Middle frontal gyrus (tissue), 1 donor: ENCODE data around the gene IQCF2.
"Not testable (repeated sequence)": the region's sequence is repeated elsewhere in the genome, so short reads cannot be mapped to it uniquely, and the experiment has no call there.

Experiments
- DNase-seq: peaks from one replicate; pipeline ENCODE4 v3.0.0-alpha.2; 2015; ENCODE audit warnings: low spot score; ENCODE audit errors: extremely low spot score

IQCF2 gene

DNA sequence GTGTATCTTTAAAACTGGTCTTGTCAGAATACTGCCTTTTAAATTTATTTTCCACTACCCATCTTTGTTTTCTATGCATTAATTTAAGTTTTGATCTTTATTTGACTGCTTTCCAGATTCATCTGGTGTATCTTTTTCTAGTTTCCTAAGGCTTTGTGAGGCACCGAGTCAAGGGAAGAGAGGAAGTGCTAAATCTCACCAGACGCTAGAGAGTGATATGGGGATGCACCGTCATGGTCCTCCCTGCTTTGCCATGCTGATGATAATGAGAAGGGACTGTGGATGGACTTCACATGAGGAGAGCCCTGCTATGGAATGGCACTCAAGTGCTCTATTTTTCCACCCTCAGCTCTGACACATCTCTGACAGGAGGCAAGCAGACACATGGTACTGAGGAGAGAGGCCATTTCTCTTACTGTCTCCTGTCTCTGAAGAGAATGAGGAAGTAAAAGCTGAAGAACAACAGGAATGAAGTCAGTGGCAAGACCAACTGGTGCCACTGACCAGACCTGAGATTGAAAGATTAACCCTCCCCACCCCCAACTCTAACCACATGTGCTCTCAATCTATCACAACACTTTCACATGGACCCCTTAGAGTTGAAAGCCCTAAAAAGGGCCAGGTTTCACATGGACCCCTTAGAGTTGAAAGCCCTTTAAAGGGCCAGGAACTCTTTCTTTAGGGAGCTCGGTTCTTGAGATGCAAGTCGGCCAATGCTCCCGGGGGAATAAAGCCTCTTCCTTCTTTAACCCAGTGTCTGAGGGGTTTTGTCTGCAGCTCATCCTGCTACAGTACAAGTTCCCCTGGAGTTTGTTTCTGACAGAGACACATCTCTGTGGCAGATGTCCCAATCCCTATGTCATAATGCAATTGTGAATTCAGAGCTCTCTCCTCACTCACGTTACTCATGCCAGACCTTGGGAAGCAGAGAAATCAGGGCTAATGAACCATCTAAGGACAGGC is at the start of gene IQCF2:
Gene IQCF2, plus strand, starts transcription at position 913 of the 963 bp plus-strand sequence. CDS start 52 bp downstream, outside the sequence.
- DNase-seq: no peak

DNA sequence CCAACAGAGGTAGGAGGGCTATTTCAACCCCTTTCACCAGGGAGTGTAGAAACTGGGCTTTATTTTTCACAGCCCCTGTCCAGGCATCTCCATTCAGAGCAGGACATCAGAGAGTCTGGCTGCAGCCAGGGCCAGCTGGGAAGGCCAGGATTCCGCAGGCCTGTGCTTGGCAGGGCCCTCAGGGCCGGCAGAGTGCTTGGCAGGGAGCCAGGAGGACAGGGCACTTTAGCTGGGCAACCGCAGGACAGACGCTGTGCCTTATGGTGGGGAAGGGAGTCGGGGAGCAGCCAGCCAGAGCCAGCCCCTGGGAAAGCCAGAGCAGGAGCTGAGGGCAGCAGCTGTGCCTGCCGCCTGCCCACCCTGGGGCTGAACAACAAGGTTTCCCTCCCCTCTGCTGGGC is 47.9 kb upstream of the IQCF2 start:
- DNase-seq: no peak

DNA sequence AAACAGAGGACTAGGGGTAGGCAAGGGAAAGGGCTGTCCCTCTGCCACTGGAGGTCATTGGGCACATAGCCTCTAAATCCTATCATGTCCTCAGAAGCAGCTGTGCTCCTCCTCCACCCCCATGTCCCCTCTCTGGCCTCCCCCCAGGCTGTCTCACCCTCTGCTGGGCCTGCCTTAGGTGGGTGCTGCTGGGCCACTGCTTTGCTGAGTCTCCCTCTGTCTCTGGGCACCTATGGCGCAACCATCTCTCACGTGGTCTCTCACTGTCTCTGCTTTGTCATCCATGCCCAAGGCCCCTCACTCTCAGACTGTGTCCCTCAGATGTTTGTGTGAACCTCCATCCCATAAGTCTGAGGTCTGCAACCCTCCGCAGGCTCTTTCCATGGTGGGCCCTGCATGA is 47.4 kb upstream of the IQCF2 start:
- DNase-seq: no peak

- DNase-seq: no peak
Observed at GRCh38 chr3:51815614-51816013, 45.8 kb upstream of the IQCF2 start.

DNA sequence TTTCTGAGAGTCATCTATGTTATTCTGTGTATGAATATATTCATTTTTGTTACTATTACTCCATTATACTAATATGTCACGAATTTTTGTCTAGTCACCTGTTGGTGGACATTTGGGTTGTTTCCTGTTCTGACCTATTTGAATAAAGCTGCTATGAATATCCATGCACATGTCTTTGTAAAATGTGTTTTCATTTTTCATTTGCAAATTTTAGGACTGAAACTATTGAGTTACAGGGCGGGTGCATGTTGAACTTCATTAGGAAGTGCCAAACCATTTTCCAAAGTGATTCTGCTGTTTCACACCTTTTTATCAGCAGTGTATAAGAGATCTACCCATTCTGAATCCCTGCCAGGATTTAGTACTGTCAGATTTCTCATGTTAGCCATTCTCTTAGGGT is 44.7 kb upstream of the IQCF2 start:
- no peak for DNase-seq

DNA sequence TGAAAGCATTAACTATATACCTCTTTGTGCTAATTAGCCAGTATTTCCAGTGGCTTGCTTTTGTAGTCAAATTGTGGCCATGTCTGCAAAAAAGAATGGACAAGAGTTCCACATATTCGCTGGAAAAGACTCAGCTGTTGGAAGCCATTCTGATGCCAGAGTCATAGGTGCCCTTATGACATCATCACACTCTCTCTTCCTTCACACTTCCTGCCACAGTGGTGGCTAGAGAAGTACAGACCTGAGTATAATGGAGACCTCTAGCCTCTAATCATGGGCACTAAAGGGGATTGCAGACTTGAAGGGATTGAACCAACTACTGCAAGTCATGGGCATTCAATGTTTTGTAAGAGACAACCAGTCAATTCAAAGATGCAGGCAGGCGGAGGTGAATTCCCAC is 44.0 kb upstream of the IQCF2 start:
- no peak for DNase-seq

- DNase-seq: no peak
Observed at GRCh38 chr3:51819151-51819550, 42.3 kb upstream of the IQCF2 start.

DNA sequence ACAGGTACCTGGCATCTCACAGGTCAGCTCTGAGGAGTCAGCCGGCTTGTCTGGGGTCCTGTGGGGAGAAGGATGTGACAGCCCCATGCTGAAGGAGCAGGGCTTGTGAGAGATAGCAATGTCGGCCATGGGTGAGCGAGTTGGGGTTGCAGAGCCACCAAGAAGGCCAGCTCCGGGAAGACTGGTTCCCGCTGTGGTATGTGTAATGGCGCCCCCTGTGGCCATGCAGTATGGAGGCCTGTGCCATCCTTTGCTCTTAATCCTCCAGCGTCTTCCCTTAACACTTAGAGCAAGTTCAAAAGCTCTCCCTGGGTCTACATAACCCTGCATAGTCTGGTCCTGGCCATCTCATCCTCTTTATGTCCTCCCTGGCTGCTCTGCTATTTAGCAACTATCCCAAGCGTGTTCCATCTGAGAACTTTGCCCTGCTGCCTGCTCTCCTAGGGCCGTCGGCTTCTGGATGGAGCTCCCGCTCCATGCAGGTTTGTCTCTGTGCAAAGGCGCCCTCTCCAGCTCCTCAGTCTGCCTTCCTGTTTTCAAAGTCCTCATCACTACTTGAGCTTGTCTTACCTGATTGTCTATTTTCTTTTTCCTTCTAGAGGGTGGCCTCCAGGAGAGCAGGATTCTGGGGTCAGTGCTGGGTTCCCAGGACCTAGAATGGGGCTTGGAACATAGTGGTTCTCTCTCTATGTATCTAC is 41.6 kb upstream of the IQCF2 start:
- no peak for DNase-seq

- no peak for DNase-seq
Observed at GRCh38 chr3:51828297-51828696, 33.1 kb upstream of the IQCF2 start.

- DNase-seq: no peak
Observed at GRCh38 chr3:51830345-51830744, 31.1 kb upstream of the IQCF2 start.

GRCh38 chr3:51830836-51831385 is 30.5 kb upstream of the IQCF2 start:
- DNase-seq: no peak

GRCh38 chr3:51836606-51837005 is 24.8 kb upstream of the IQCF2 start:
- no peak for DNase-seq

DNA sequence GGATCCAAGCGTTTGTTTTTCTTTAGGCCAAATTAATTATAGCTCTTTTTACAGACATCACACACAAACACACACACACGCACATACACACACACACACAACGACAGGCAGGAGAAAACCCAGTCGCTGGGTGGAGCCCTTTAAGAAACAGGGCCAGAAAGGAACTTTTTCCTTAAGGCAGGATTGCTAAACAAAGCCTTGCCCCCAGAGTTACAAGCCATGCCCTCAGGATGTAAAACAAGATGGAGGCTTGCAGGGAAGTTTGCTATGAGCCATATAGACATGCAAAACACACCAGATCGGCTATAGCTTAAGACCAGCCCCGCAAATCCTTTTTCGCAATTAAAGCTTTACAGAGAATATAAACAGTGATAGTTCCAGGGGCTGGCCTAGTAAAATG is 16.3 kb upstream of the IQCF2 start:
- DNase-seq: no peak

- not testable (repeated sequence) for DNase-seq
Observed at GRCh38 chr3:51855411-51855810, 6.0 kb upstream of the IQCF2 start.

DNA sequence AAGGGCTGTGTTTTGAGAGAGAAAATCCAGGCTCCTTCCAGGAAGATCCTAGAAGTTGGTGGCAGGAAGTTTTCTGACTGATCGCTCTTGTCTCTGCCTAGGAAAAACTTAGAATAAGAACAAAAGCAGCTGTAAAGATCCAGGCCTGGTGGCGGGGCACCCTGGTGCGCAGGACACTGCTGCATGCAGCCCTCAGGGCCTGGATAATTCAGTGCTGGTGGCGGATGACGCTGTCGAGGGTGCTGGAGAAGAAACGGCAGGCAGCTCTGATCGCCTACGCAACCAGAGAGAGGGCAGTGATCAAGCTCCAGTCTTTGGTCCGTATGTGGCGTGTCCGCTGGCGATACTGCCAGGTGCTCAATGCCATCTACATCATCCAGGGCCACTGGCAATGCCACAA is 1.5 kb downstream of the IQCF2 start:
- no peak for DNase-seq

DNA sequence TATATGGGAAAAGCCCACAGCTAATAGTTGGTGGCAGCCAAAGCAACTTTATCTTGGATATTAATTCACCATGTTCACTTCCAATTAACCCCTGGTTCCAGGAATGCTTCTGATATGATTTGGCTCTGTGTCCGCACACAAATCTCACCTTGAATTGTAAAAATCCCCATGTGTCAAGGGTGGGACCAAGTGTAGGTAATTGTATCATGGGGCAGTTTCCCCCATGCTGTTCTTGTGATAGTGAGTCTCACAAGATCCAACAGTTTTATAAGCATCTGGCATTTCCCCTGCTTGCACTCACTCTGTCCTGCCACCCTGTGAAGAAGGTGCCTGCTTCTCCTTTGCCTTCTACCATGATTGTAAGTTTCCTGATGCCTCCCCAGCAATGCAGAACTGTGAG is 7.5 kb downstream of the IQCF2 start:
- not testable (repeated sequence) for DNase-seq

DNA sequence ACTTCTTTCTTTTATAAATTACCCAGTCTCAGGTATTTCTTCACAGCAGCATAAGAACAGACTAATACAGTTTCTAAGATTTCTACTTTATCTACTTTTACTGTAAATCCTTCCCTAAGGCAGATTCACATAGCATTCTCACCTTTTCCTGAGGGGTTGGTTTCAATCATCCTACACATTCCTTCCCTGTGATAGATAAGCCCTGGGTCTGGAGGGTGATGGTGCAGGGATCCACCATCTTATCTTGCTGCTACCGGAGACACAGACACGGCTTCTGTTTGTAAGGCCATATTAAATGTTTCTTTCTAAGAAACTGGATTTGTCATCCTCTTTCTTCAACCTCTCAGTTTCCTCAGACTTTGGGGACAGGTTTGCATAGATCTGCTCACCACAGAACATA is 7.9 kb downstream of the IQCF2 start:
- no peak for DNase-seq

- no peak for DNase-seq
Observed at GRCh38 chr3:51873253-51873766, 11.9 kb downstream of the IQCF2 start.

DNA sequence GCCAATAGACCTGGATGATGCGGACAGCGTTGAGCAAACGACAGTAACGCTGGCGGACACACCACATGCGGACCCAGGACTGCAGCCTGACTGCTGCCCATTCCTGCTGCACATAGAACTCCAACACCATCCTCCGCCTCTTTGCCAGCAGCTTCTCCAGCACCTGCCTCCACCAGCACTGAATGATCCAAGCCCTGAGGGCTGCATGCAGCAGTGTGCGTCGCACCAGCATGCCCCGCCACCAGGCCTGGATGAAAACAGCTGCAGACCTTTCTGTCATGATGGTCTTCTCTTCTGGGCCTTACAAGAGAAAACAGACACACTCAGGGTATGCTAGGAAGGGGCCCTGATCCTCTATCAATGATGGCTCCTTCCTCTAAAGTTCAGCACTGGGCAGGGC is 12.5 kb downstream of the IQCF2 start:
- DNase-seq: no peak

- DNase-seq: no peak
Observed at GRCh38 chr3:51874411-51874810, 13.0 kb downstream of the IQCF2 start.

DNA sequence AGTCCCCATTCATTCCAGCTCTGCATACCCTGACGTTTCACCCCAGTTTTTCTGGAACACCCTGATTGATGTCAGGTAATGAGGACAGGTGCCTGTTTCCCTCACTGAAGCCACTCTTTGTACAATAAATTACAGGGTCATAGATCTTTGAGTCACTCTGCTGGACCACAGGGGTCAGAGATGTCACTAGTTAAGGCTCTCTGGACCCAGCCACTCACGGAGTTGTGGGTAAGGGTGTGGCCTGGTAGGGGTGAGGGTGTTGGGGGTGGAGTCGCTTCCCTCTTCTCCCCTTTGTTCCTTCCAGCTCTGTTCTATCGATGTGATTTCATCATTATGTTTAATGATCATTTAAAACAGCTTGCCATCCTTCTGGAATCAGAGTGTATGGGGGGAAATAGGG is 13.5 kb downstream of the IQCF2 start:
- DNase-seq: no peak

- DNase-seq: no peak
Observed at GRCh38 chr3:51875501-51875900, 14.1 kb downstream of the IQCF2 start, which contains the start of gene IQCF5. Gene IQCF5 (minus strand): TSS chr3:51875601. CDS start chr3:51875531, 70 bp downstream.
